CD1c-positive myeloid dendritic cell (primary cell): ENCODE measurements around the gene CEACAM7.
"Not testable (repeated sequence)": the region's sequence is repeated elsewhere in the genome, so short reads cannot be mapped to it uniquely, and the experiment has no call there.

Experiments used
- DNase-seq: peaks from one replicate; pipeline ENCODE4 v3.0.0-alpha.2; 2016; ENCODE audit errors: extremely low spot score

CEACAM7 gene

DNA sequence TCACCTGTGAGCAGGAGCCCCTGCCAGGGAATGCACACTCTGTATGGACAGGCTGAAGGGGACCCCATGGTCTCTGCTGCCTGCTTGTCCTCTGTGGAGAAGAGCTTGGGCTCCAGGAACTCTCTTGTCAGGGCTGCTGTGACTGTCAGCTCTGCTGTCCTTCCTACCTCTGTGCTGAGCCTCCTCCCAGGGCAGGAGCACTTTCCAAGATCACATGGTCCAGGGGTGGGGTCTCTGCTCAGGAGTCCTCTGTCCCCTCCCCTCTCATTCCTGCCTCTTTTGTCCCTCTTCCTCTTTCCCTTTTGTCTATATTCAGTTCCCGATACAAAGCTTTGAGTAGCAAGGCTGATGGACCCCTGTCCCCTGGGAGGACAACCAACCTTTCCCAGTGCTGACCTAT is at the start of gene CEACAM7:
Gene CEACAM7, minus strand, starts transcription at position 173 of the 400 bp plus-strand sequence. Its CDS starts 105 bp downstream, at position 68.
- DNase-seq: no peak

DNA sequence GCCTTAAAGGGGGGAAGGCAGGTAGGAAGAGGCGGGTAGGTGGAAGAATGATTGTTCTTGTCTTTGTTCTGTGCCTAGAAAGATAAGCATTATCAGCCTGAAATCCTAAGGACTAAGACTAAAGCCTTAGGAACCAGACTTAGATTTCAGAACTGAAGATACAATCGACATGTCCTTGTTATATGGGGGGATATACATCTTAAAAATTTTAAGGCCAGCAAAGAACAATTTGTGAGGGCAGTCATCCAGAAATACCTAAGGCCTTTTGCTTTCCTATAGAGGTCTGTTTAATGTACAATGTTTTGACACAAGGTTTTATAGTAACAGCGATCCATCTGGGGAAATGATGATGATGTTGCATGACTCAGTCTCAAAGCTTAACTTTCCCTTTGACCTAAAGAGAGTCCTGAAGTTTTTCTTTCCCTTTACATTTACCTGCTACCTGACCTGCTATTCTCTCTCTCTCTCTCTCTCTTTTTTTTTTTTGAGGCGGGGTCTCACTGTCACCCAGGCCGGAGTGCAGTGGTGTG is 47.1 kb upstream of the CEACAM7 start:
- DNase-seq: no peak

DNA sequence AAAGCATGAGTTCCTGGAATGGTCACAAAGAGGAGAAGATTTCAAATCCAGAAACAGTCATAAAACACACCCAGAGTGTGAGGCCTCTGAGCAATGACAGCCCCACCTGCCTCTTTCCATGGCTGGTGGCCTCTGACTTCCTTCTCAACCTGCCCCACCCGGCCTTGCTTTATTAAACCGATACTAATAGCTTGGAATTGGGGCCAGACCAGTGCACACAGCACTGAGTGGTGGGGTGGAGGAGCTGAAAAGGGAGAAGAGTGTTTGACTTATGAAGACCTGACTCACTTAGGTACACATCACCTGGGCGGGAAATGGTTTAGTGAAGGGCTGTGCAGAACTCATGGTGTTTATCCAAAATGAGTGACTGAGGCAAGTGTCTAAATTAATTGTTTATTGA is 46.5 kb upstream of the CEACAM7 start:
- DNase-seq: no peak

DNA sequence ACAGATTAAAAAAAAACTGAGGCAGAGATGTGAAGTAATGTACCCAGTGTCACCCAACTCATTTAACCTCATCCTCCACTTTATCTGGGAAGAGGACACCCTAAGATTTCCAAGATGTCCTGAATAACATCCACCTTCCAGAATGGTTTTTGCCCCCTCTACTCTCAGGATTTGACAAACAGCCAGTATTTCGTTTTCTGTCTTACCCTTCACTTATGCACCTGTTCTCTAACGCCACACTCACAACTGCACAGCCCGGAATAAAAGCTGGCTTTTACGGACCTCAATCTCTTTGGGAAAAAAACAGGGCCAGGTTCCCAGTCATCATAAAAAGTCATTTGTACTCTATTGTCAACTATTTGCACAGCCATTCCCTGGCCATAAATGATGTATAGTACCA is 46.1 kb upstream of the CEACAM7 start:
- no peak for DNase-seq

GRCh38 chr19:41726493-41726892 is 38.4 kb upstream of the CEACAM7 start:
- no peak for DNase-seq

DNA sequence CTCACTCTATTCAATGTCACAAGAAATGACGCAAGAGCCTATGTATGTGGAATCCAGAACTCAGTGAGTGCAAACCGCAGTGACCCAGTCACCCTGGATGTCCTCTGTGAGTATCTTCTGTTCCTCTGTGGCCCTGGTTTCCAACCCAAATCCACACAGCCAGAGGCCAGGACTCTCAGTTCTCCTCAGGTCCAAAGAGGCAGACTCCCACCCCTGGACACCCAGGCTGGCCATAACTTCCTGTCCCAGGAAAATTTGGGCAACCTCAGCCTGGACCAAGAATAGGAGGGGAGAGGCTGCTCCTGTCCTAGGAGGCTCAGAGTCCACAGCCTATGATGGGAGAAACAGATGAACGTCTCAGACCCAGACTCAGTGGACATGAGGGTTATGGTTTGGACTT is 32.0 kb upstream of the CEACAM7 start:
- DNase-seq: no peak

DNA sequence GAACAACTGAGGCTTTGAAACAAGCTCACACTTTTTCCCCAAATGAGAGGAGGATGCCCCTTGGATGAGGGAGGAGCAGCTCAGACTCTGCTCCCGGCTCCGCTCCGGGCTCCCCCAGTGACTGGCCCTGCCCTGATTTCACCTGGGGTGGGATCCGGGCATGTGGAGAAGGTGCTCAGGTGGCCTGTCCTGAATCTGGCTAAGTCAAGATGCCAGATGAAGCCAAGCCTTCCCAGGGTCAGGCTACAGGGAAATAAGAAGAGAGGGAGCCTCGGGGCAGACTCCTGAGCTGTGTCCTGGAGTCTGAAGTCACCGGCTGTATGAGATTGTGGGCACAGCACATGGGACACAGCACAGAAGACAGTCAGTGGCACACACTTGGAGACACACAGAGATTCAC is 30.7 kb upstream of the CEACAM7 start:
- DNase-seq: no peak

- no peak for DNase-seq
Measured at GRCh38 chr19:41714598-41714997, 26.5 kb upstream of the CEACAM7 start.

GRCh38 chr19:41711376-41712261 is 23.5 kb upstream of the CEACAM7 start:
- DNase-seq: no peak

GRCh38 chr19:41709951-41710645 is 22.0 kb upstream of the CEACAM7 start:
- DNase-seq: no peak

GRCh38 chr19:41709516-41709915 is 21.4 kb upstream of the CEACAM7 start:
- not testable (repeated sequence) for DNase-seq

GRCh38 chr19:41708481-41708880 is 20.4 kb upstream of the CEACAM7 start, which contains the start of gene CEACAM5:
Gene CEACAM5 (plus strand): TSS chr19:41708626. CDS start chr19:41708732, 106 bp downstream.
- no peak for DNase-seq

DNA sequence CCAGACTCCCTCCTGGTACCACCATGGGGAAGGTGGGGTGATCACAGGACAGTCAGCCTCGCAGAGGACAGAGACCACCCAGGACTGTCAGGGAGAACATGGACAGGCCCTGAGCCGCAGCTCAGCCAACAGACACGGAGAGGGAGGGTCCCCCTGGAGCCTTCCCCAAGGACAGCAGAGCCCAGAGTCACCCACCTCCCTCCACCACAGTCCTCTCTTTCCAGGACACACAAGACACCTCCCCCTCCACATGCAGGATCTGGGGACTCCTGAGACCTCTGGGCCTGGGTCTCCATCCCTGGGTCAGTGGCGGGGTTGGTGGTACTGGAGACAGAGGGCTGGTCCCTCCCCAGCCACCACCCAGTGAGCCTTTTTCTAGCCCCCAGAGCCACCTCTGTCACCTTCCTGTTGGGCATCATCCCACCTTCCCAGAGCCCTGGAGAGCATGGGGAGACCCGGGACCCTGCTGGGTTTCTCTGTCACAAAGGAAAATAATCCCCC is 19.9 kb upstream of the CEACAM7 start:
- no peak for DNase-seq

GRCh38 chr19:41707502-41707812 is 19.4 kb upstream of the CEACAM7 start:
- DNase-seq: no peak

GRCh38 chr19:41706741-41707501 is 18.9 kb upstream of the CEACAM7 start:
- DNase-seq: peak; percentile 68

DNA sequence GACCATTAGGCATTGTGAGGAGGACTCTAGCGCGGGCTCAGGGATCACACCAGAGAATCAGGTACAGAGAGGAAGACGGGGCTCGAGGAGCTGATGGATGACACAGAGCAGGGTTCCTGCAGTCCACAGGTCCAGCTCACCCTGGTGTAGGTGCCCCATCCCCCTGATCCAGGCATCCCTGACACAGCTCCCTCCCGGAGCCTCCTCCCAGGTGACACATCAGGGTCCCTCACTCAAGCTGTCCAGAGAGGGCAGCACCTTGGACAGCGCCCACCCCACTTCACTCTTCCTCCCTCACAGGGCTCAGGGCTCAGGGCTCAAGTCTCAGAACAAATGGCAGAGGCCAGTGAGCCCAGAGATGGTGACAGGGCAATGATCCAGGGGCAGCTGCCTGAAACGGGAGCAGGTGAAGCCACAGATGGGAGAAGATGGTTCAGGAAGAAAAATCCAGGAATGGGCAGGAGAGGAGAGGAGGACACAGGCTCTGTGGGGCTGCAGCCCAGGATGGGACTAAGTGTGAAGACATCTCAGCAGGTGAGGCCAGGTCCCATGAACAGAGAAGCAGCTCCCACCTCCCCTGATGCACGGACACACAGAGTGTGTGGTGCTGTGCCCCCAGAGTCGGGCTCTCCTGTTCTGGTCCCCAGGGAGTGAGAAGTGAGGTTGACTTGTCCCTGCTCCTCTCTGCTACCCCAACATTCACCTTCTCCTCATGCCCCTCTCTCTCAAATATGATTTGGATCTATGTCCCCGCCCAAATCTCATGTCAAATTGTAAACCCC is 17.5 kb upstream of the CEACAM7 start:
- peak; percentile 20 for DNase-seq

GRCh38 chr19:41703602-41704293 is 15.7 kb upstream of the CEACAM7 start:
- DNase-seq: no peak

DNA sequence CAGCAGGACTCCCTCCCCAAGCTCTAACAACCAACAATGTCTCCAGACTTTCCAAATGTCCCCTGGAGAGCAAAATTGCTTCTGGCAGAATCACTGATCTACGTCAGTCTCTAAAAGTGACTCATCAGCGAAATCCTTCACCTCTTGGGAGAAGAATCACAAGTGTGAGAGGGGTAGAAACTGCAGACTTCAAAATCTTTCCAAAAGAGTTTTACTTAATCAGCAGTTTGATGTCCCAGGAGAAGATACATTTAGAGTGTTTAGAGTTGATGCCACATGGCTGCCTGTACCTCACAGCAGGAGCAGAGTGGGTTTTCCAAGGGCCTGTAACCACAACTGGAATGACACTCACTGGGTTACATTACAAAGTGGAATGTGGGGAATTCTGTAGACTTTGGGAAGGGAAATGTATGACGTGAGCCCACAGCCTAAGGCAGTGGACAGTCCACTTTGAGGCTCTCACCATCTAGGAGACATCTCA is 14.1 kb upstream of the CEACAM7 start:
- no peak for DNase-seq

DNA sequence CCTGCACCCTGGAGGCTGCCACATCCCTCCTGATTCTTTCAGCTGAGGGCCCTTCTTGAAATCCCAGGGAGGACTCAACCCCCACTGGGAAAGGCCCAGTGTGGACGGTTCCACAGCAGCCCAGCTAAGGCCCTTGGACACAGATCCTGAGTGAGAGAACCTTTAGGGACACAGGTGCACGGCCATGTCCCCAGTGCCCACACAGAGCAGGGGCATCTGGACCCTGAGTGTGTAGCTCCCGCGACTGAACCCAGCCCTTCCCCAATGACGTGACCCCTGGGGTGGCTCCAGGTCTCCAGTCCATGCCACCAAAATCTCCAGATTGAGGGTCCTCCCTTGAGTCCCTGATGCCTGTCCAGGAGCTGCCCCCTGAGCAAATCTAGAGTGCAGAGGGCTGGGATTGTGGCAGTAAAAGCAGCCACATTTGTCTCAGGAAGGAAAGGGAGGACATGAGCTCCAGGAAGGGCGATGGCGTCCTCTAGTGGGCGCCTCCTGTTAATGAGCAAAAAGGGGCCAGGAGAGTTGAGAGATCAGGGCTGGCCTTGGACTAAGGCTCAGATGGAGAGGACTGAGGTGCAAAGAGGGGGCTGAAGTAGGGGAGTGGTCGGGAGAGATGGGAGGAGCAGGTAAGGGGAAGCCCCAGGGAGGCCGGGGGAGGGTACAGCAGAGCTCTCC is 13.5 kb upstream of the CEACAM7 start:
- DNase-seq: peak; percentile 19
